Prostate gland (tissue), 2 donors: ENCODE data around the gene FMN1. TPM values are rescaled to one million over a fixed set of nuclear protein-coding genes. Genes with fewer than 3 reads are reported as not detected.

Source experiments
- DNase-seq: peaks from one replicate; pipeline ENCODE4 v3.0.0-alpha.2; 2019; ENCODE audit warnings: low spot score
- H3K27ac ChIP-seq, 2 donors: fragments of 200-600 bp; sonication (generic); 2 replicates each; pipeline ENCODE4 v1.5.1; 2017 to 2019
- H3K27me3 ChIP-seq: fragments of 200-600 bp; sonication (generic); replicated peaks from 2 replicates; pipeline ENCODE4 v1.5.1; 2019; ENCODE audit not compliant: insufficient read depth
- H3K36me3 ChIP-seq, 2 donors: fragments of 200-600 bp; sonication (generic); 1 replicate in 1 of 2; 2 replicates in 1 of 2; pipeline versions ENCODE4 v1.5.1 to v1.8.1; 2017 to 2019
- H3K4me1 ChIP-seq: fragments of 200-600 bp; sonication (generic); replicated peaks from 2 replicates; pipeline ENCODE4 v1.5.1; 2019
- H3K4me3 ChIP-seq, 2 donors: fragments of 200-600 bp; sonication (generic); 2 replicates each; pipeline ENCODE4 v1.5.1; 2017 to 2019
- H3K9me3 ChIP-seq: fragments of 200-600 bp; sonication (generic); 2 replicates; pipeline ENCODE4 v1.5.1; 2017
- POLR2A ChIP-seq: fragments of 450-650 bp; IDR thresholded peaks from one replicate; pipeline ENCODE4 v1.6.1; 2016; ENCODE audit warnings: antibody characterized with exemption, mild to moderate bottlenecking
- POLR2AphosphoS5 ChIP-seq: sonication (generic); formaldehyde crosslinking; IDR thresholded peaks from one replicate; pipeline ENCODE4 v1.6.1; 2017; ENCODE audit warnings: antibody characterized with exemption
- WGBS: methylation state at CpG from one replicate; pipeline ENCODE4 v1.1.5; 2018; 5-methylcytosine and 5-hydroxymethylcytosine counted together
- intact Hi-C: fragments of 100-400 bp; cut with DNase I; formaldehyde crosslinking; loops from one replicate; pipeline ENCODE4 v1.14.2; 2022
- total RNA-seq, 2 donors: library from RNA; depleted of rRNA; stranded (reverse); fragments of >200 nt; gene quantifications; one replicate each; pipeline ENCODE4 v1.1.0, GENCODE V29; 2016
- TF ChIP-seq, protein P1 (sequence below), 4 experiments: fragments of 200-600 bp in 2 of 4; fragments of 450-650 bp in 2 of 4; sonication (generic) in 2 of 4; IDR thresholded peaks; 1 replicate in 3 of 4; 2 replicates in 1 of 4; pipeline ENCODE4 v1.5.1; 2016 to 2019; ENCODE audit warnings: antibody characterized with exemption in 4 of 4, mild to moderate bottlenecking in 2 of 4, moderate library complexity in 2 of 4

The FMN1 gene
- total RNA-seq, 2 donors from 2014 or later, result 7.1 to 32.5 TPM

DNA sequence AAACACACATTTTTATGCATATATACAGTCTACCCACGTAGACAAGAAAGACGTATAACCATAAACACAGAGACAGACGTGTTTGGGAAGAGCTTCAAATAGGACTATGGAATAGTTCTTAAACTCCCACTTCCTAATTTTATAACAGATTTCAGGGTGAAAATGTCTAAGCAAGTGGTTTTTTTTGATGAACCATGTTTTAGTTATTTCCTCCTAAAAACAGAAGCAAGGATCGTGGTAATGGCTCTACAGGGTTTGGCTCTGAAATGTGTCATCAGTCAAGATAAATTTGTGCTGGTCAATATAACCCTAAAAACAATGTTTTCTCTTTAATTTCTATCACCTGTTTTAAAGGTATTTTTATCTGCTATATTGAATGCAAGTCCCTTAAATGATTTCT lies 58.2 kb downstream of the FMN1 start:
- WGBS, result 36% methylated on average over 4 of the region's 4 CpGs
- Histone ChIP-seq H3K27me3 (no peaks in the 10 kb centered on the region), H3K9me3 (no peaks in the 10 kb centered on the region), H3K4me3 (no peak overlapping the region), H3K27ac (no peak overlapping the region), H3K36me3 (no peaks in the 10 kb centered on the region), H3K4me1 (no peaks in the 10 kb centered on the region)
- intact Hi-C loops, result loop anchor here (10.0 kb wide), 1 partner anchor 472 kb away; no protein-coding TSS in a partner anchor
- DNase-seq, result no peak
- TF ChIP-seq, protein P1, sequence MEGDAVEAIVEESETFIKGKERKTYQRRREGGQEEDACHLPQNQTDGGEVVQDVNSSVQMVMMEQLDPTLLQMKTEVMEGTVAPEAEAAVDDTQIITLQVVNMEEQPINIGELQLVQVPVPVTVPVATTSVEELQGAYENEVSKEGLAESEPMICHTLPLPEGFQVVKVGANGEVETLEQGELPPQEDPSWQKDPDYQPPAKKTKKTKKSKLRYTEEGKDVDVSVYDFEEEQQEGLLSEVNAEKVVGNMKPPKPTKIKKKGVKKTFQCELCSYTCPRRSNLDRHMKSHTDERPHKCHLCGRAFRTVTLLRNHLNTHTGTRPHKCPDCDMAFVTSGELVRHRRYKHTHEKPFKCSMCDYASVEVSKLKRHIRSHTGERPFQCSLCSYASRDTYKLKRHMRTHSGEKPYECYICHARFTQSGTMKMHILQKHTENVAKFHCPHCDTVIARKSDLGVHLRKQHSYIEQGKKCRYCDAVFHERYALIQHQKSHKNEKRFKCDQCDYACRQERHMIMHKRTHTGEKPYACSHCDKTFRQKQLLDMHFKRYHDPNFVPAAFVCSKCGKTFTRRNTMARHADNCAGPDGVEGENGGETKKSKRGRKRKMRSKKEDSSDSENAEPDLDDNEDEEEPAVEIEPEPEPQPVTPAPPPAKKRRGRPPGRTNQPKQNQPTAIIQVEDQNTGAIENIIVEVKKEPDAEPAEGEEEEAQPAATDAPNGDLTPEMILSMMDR (IDR thresholded peaks at IDR 0.05), result no peak
- TF ChIP-seq POLR2AphosphoS5, result no peak
- no peak for TF ChIP-seq POLR2A

DNA sequence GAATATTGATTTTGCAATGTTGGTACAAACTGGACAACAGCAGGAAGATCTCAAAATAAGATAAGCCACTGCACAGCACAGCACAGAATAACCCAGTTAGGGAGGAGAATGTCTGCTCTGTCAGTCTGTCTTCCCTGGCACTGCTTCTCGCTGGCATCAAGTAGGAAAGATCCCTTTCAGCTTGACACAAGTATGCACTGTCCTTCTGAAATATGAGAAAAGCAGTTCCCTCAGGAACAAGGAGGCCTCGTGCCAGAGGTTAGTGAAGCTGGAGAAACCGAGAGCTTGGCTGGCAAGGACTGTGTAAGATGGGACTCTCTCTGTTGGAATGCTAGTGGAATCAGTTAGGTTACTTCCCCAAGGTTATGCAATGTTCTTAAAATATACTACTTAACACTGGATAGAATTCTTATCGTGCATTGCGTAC lies 59.1 kb downstream of the FMN1 start:
- TF ChIP-seq POLR2AphosphoS5 (no peak), POLR2A (no peak)
- TF ChIP-seq, protein P1 (IDR thresholded peaks at IDR 0.05), result no peak
- DNase-seq, result no peak
- intact Hi-C loops, result loop anchor here (10.0 kb wide), 1 partner anchor 471 kb away; no protein-coding TSS in a partner anchor

DNA sequence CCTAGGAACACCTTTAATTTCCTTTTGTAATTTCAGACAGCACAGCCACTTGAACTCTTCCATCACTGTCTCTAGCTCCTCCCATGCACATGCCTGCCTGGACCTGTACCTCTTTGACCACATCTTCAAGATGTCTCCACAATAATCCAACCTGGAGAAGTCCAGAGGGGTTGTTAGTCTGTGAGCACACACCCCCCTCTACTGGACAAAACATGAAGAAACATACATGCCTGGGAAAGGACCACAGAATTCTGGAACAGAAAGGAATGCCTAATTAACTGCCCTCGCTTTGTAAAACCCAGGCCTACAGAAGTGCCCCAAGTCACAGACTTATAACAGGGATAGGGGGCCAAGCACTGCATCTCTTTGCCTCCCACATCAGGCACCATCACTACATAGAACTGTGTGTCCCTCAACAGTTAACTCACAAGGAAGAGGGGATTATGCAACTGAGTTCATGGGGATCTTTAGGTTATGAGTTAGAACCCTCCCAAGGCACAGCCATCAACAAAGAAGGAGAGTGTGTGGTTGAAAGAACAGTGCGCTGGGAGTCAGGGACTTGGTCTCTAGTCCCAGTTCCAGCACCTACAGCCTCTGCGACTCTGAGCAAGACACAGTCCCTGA lies 61.7 kb downstream of the FMN1 start:
- H3K4me3 ChIP-seq, result no peak overlapping the region
- peak; percentile 63 for DNase-seq
- intact Hi-C loops, result loop anchor here (5.0 to 10.0 kb wide), 2 partner anchors 46 to 468 kb away; no protein-coding TSS in a partner anchor

More for the DNA sequence above, 59.1 kb downstream of the FMN1 start:
- Histone ChIP-seq H3K36me3 (no peaks in the 10 kb centered on the region), H3K9me3 (no peaks in the 10 kb centered on the region), H3K27me3 (no peaks in the 10 kb centered on the region), H3K4me3 (no peak overlapping the region), H3K4me1 (no peaks in the 10 kb centered on the region), H3K27ac (no peak overlapping the region)
- WGBS, result 42% methylated on average over 5 of the region's 5 CpGs

DNA sequence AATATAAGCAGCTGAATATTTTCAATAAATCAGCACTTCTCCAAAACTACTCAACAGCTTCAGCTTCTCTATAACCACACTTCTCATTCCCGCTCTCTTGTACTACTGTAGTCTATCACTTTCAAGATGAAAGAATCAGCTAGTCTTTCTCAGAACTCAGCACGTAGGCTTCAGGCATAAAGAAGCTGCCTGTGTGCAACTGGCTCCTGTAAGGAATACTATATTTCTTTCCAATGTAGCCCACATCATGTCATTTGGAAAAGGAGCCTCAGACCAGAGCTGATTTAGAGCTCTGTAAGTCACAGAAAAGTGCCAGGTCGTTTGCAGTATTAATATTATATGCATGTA lies 62.3 kb downstream of the FMN1 start:
- Histone ChIP-seq H3K27me3 (no peaks in the 10 kb centered on the region), H3K4me1 (no peaks in the 10 kb centered on the region), H3K36me3 (no peaks in the 10 kb centered on the region), H3K9me3 (no peaks in the 10 kb centered on the region), H3K27ac (no peak overlapping the region), H3K4me3 (no peak overlapping the region)
- 61% methylated on average over 3 of the region's 3 CpGs for WGBS
- TF ChIP-seq POLR2AphosphoS5 (no peak), POLR2A (no peak)
- TF ChIP-seq, protein P1 (IDR thresholded peaks at IDR 0.05), result no peak
- no peak for DNase-seq
- intact Hi-C loops, result loop anchor here (5.0 to 10.0 kb wide), 2 partner anchors 45 to 467 kb away; no protein-coding TSS in a partner anchor

More for the DNA sequence above, 61.7 kb downstream of the FMN1 start:
- Histone ChIP-seq H3K27me3 (no peaks in the 10 kb centered on the region), H3K27ac (no peak overlapping the region), H3K4me1 (no peaks in the 10 kb centered on the region), H3K36me3 (no peaks in the 10 kb centered on the region), H3K9me3 (no peaks in the 10 kb centered on the region)
- 74% methylated on average over 3 of the region's 3 CpGs for WGBS
- TF ChIP-seq POLR2AphosphoS5 (peak; percentile 54), POLR2A (no peak)
- TF ChIP-seq, protein P1 (IDR thresholded peaks at IDR 0.05), result peak; percentile 15 to 81 (median 67)
